Osteoblast (primary cell): ENCODE results near the gene FTL. TPM values are rescaled to one million over a fixed set of nuclear protein-coding genes. Genes with fewer than 3 reads are reported as not detected.

Experiments used
- DNase-seq: peaks from one replicate; pipeline ENCODE4 v3.0.0; 2011; ENCODE audit warnings: low spot score, mixed read lengths; ENCODE audit not compliant: insufficient read length; ENCODE audit errors: missing footprints
- H2AFZ ChIP-seq: 2 replicates; pipeline ENCODE4 v1.6.0; 2011; ENCODE audit warnings: mild to moderate bottlenecking, low read length
- H3K27ac ChIP-seq: 2 replicates; pipeline ENCODE4 v1.5.1; 2011; ENCODE audit warnings: mild to moderate bottlenecking, low read depth, low read length, moderate library complexity
- H3K27me3 ChIP-seq: 2 replicates; pipeline ENCODE4 v1.6.0; 2012; ENCODE audit warnings: mild to moderate bottlenecking, control low read depth, inconsistent platforms, low read length, moderate library complexity; ENCODE audit not compliant: insufficient read depth
- H3K36me3 ChIP-seq: 2 replicates; pipeline ENCODE4 v1.5.1; 2011; ENCODE audit warnings: mild to moderate bottlenecking, low read length, control low read depth, moderate library complexity; ENCODE audit not compliant: insufficient read depth
- H3K4me1 ChIP-seq: 2 replicates; pipeline ENCODE4 v1.5.1; 2011; ENCODE audit warnings: mild to moderate bottlenecking, low read length, control low read depth, moderate library complexity; ENCODE audit not compliant: insufficient read depth
- H3K4me2 ChIP-seq: 2 replicates; pipeline ENCODE4 v1.6.0; 2011; ENCODE audit warnings: mild to moderate bottlenecking, low read length; ENCODE audit not compliant: insufficient read depth
- H3K4me3 ChIP-seq: fragments of 200-600 bp; sonication (generic); 3 replicates; pipeline ENCODE4 v1.5.1; 2012; ENCODE audit warnings: mild to moderate bottlenecking, low read length, inconsistent platforms; ENCODE audit not compliant: insufficient read depth
- H3K79me2 ChIP-seq: 2 replicates; pipeline ENCODE4 v1.6.0; 2012; ENCODE audit warnings: mild to moderate bottlenecking, low read length, control low read depth, inconsistent platforms; ENCODE audit not compliant: insufficient read depth
- H3K9me3 ChIP-seq: 2 replicates; pipeline ENCODE4 v1.5.1; 2011; ENCODE audit warnings: low read depth, low read length, control low read depth
- H4K20me1 ChIP-seq: 2 replicates; pipeline ENCODE4 v1.6.0; 2012; ENCODE audit warnings: mild to moderate bottlenecking, low read length, control low read depth; ENCODE audit not compliant: insufficient read depth
- total RNA-seq: library from RNA; depleted of rRNA; stranded (reverse); fragments of >200 nt; gene quantifications from 2 replicates; pipeline ENCODE4 v1.2.3, GENCODE V29; 2012
- TF ChIP-seq, protein P1 (sequence below): IDR thresholded peaks from 2 replicates; pipeline ENCODE4 v1.5.1; 2011; ENCODE audit warnings: mild to moderate bottlenecking, low read depth, low read length, moderate library complexity; ENCODE audit errors: extremely low read depth

FTL gene
- total RNA-seq, 1 donor: 4,197 TPM

GRCh38 chr19:48920949-48921348 is 44.2 kb upstream of the FTL start:
- Histone ChIP-seq H3K4me3 (no peak overlapping the region), H3K27me3 (no peaks in the 10 kb centered on the region), H4K20me1 (no peaks in the 10 kb centered on the region), H3K36me3 (peaks cover 38% of the 10 kb centered on the region), H3K4me2 (no peak overlapping the region), H3K9me3 (no peaks in the 10 kb centered on the region), H3K79me2 (no peaks in the 10 kb centered on the region), H3K4me1 (peaks cover 13% of the 10 kb centered on the region), H2AFZ (no peak overlapping the region), H3K27ac (no peak overlapping the region)
- TF ChIP-seq, protein P1, sequence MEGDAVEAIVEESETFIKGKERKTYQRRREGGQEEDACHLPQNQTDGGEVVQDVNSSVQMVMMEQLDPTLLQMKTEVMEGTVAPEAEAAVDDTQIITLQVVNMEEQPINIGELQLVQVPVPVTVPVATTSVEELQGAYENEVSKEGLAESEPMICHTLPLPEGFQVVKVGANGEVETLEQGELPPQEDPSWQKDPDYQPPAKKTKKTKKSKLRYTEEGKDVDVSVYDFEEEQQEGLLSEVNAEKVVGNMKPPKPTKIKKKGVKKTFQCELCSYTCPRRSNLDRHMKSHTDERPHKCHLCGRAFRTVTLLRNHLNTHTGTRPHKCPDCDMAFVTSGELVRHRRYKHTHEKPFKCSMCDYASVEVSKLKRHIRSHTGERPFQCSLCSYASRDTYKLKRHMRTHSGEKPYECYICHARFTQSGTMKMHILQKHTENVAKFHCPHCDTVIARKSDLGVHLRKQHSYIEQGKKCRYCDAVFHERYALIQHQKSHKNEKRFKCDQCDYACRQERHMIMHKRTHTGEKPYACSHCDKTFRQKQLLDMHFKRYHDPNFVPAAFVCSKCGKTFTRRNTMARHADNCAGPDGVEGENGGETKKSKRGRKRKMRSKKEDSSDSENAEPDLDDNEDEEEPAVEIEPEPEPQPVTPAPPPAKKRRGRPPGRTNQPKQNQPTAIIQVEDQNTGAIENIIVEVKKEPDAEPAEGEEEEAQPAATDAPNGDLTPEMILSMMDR: no peak
- no peak for DNase-seq

DNA sequence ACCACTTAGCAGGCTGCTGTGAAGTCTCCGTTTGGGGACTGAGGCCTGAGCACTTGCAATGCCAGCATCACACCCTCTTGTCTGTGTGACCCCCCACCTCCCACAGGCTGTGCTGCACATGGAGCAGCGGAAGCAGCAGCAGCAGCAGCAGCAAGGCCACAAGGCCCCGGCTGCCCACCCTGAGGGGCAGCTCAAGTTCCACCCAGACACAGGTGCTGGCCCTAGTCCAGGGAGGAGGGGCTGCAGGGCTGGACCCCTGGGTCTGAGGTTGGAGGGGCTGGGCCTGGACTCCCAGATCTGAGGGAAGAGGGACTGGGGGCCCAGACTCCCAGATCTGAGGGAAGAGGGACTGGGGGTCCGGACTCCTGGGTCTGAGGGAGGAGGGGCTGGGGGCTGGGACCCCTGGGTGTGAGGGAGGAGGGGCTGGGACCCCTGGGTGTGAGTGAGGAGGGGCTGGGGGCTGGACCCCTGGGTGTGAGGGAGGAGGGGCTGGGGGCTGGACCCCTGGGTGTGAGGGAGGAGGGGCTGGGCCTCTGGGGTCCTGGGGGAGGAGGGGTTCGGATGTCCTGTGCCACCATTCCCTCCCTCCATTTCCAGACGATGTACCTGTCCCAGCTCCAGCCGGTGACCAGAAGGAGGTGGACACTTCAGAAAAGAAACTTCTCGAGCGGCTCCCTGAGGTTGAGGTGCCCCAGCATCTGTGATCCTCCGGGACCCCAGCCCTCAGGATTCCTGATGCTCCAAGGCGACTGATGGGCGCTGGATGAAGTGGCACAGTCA is 43.2 kb upstream of the FTL start:
- H3K4me2 ChIP-seq: no peak overlapping the region

DNA sequence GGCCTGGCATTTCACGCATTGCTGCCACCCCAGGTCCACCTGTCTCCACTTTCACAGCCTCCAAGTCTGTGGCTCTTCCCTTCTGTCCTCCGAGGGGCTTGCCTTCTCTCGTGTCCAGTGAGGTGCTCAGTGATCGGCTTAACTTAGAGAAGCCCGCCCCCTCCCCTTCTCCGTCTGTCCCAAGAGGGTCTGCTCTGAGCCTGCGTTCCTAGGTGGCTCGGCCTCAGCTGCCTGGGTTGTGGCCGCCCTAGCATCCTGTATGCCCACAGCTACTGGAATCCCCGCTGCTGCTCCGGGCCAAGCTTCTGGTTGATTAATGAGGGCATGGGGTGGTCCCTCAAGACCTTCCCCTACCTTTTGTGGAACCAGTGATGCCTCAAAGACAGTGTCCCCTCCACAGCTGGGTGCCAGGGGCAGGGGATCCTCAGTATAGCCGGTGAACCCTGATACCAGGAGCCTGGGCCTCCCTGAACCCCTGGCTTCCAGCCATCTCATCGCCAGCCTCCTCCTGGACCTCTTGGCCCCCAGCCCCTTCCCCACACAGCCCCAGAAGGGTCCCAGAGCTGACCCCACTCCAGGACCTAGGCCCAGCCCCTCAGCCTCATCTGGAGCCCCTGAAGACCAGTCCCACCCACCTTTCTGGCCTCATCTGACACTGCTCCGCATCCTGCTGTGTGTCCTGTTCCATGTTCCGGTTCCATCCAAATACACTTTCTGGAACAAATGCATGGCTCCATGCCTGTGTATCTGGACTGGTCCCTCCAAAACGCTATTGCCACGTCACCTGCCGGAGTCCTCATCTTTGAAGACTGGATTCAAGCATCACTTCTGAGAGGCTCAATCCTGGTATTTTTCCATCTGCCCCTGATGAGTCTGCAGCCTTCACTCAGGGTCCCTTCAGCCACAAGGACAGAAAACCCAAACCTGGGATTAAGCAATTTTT is 42.3 kb upstream of the FTL start:
- Histone ChIP-seq H3K4me2 (no peak overlapping the region), H2AFZ (no peak overlapping the region), H3K4me1 (peaks cover 21% of the 10 kb centered on the region), H3K27me3 (no peaks in the 10 kb centered on the region), H3K36me3 (peaks cover 30% of the 10 kb centered on the region), H3K27ac (no peak overlapping the region), H3K79me2 (no peaks in the 10 kb centered on the region), H3K9me3 (no peaks in the 10 kb centered on the region), H3K4me3 (no peak overlapping the region), H4K20me1 (no peaks in the 10 kb centered on the region)
- TF ChIP-seq, protein P1: no peak
- peak; percentile 61 for DNase-seq

More for the DNA sequence above, 43.2 kb upstream of the FTL start:
- no peaks in the 10 kb centered on the region for H3K79me2 ChIP-seq
- DNase-seq: peak; percentile 60
- H3K27ac ChIP-seq: no peak overlapping the region
- peaks cover 33% of the 10 kb centered on the region for H3K36me3 ChIP-seq
- H3K27me3 ChIP-seq: no peaks in the 10 kb centered on the region
- H3K4me1 ChIP-seq: peaks cover 21% of the 10 kb centered on the region
- no peak overlapping the region for H2AFZ ChIP-seq
- H3K4me3 ChIP-seq: no peak overlapping the region
- TF ChIP-seq, protein P1: no peak
- no peaks in the 10 kb centered on the region for H3K9me3 ChIP-seq
- H4K20me1 ChIP-seq: no peaks in the 10 kb centered on the region
